HG03439 (cell line): Measurements from ENCODE around the gene LDHAL6B.

Experiments used
- ATAC-seq: cut with Tn5 transposase; IDR thresholded peaks from one replicate; pipeline ENCODE4 v1.9.1; 2021; ENCODE audit warnings: mild to moderate bottlenecking, moderate library complexity; ENCODE audit not compliant: unreplicated experiment

Gene LDHAL6B

DNA sequence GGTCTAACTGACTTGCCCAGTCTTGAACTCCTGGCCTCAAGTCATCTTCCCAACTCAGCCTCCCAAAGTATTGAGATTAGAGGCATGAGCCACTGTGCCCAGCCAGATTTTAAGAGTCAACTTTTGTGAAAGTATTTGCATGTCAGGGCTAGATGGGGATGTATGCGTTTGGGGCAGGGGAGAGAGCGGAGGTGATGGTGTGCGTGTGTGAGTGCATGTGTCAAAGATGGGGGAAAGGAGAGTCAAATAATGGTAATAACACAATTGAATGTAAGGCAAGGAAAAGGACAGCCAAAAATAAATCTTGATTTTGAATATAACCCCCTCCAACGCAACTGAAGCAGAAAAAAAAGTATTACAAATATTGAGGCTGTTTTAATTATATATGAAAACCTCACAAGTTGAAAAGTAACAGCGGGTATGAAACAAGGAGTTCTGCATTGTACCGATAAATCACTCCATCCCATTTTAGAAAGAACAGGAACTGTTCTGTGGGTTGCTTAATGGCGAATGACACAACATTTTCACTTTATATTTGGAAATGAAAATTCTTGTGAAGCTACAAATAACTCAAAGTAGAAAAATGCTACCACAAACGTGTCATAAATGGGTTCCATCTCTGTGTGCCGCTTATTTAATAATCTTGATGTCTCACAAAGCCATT is 29.9 kb upstream of the LDHAL6B start:
- no peak for ATAC-seq

DNA sequence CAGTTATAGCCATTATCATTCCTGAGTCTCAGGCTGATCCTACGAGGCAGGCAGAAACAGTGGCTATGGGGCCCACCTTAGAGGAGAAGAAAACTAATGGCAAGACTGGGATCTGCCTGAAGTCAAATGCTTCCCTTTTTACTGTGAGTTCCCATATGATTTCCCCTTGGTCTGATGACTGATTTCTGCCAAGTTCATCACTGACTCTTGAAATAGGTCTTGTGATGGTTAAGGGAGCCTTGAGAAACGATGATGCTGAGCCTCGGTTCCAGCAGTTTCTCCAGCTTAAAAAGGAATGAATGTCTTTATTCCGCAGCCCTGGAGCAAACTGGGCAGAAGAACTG is 29.4 kb upstream of the LDHAL6B start:
- no peak for ATAC-seq

DNA sequence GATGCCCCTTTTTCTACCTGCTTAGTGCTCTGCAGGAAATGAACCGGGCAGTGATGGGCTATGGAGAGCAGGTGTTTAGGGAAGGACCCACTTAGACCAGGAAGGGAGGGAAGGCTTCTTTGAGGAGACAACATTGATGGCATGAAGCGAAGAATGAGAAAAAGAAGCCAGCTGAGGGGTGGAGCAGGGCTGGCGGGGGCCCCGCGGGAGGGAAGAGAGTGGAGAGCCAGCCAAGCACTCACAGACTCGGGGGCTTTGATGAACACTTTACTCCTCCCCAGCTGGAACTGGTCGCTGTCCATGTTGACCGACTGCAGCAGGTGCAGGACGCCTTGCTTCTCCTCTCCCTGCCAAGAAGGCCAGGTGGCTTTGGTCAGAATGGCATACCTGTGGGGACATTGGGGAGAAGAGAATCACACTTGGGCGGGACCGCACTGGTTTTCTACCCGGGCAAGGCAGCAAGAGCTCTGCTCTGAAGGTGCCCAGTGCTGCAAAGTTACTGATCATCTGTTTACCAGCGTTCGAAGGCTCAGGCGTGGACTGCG is 28.4 kb upstream of the LDHAL6B start:
- ATAC-seq = no peak

DNA sequence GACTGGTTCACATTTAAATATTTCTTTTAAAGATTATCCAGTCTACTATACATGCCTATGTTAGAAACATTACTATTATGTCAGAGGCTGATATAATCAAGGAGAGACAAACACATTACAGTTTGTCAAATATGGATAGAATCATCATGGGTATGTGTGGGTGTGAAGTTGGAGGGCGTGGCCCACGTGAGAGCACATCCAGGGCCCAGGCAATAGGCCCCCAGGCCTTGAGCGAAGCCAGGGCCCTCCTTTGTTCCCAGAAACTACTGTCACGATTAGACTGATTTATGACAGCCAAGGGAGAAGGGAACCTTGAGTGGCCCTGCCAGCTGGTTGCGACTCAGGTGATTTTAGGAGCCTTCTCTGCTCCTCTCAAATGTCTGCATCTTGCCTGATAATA is 26.9 kb upstream of the LDHAL6B start:
- ATAC-seq = no peak

DNA sequence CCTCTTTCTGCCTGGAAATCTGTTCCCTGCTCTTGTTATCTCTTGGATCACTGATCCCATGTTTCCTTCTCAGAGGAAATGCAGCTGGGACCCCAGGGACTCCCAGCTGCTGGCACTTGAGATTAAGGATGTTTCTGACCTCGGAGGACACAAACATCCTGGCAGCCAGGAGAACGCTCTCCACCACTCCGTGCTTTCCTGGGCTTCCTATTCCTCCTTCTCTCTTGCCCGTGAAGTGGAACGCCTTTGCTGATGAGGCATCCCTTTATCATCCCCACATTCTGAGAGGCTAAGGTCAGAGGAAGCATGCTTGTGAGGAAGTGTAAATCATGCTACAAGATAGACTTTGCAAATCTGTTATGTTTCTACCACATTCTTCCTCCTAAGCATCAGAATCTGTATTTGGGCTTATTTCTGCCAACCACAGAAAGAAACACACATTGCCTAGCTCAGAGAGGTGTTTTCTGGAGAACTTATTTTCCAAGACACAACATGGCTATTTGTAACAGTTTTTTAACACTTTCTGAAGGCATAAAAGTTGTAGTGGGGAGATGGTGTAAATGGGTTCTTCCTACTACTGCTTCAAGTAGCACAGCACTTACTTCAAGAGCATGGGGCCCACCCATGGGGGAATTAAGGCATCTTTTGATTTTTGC is 25.6 kb upstream of the LDHAL6B start:
- ATAC-seq = no peak

DNA sequence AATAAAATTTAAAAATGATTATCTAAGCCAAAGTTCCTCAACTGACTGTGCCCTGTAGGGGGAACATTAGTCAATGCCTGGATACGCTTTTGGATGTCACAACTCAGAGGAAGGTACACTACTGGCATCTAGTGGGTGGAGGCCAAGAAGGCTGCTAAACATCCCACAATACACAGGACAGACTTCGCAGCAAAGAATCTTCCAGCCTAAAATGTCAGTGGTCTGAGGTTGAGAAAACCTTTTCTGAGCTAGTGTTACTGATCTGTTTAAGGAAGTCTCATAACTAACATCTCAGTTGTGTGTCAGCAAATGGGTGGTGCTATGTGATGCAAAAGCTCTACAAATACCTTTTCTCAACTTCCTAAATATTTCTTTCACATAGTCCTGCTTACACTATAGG is 20.9 kb upstream of the LDHAL6B start:
- ATAC-seq = no peak

DNA sequence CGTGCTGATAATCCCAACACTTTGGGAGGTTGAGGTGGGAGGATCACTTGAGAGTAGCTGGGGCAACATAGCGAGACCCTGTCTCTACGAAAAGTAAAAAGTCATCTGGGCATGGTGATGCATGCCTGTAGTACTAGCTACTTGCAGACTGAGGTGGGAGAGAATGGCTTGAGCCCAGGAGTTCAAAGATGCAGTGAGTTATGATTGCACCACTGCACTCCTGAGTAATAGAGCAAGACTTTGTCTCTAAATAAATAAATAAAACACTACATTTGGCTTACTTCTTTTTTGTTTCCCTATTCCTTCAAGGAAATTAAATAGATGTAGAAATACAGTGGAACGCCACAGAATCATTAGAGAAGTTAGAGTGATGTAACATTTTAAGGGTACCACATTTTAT is 20.1 kb upstream of the LDHAL6B start:
- no peak for ATAC-seq

DNA sequence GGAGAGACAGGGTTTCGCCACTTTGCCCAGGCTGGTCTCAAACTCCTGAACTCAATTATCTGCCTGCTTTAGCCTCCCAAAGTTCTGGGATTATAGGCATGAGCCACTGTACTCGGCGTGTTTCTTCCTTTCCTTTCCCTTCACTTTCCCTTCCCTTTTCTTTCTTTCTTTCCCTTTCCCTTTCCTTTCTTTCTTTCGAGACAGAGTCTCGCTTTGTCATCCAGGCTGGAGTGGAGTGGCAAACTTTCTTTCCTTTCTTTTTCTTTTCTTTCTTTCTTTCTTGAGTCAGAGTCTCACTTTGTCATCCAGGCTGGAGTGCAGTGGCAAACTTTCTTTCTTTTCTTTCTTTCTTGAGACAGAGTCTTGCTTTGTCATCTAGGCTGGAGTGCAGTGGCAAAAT is 17.4 kb upstream of the LDHAL6B start:
- ATAC-seq = no peak

DNA sequence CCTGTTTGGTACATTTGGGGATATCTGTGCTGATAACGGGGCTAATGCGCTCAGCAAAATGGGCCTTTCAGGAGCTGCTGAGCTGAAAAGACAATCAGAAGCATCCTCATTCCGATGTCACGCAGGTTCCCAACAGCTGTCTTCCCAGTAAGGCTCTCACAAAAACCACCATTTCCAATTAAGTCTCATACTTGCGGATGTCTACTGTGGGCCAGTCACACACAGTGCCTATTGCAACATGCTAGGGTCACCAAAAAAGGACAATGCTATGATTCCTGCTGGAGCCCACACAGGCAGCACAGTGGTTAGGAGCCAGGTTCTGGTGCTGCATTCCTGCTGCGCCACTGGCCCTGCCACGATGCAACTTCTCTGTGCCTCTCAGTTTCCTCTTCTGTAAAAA is 16.4 kb upstream of the LDHAL6B start:
- ATAC-seq = no peak

DNA sequence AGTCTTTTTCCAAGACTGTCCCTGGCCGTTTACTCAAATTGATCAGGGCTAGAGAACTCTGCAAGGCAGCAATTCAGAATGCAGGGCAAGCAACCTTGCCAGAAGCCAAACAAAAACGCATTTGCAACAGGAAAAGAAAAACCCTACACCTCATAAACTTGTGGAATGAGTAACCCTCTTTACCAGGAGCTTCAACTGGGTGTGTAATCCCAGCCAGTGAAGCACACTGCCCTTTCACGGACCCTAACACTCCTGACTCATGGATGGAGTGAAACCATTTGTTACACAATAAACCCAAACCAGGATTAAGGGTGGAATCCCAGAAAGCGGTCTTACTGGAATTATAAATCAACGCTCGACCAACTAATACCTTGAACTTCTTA is 14.8 kb upstream of the LDHAL6B start:
- ATAC-seq = no peak

DNA sequence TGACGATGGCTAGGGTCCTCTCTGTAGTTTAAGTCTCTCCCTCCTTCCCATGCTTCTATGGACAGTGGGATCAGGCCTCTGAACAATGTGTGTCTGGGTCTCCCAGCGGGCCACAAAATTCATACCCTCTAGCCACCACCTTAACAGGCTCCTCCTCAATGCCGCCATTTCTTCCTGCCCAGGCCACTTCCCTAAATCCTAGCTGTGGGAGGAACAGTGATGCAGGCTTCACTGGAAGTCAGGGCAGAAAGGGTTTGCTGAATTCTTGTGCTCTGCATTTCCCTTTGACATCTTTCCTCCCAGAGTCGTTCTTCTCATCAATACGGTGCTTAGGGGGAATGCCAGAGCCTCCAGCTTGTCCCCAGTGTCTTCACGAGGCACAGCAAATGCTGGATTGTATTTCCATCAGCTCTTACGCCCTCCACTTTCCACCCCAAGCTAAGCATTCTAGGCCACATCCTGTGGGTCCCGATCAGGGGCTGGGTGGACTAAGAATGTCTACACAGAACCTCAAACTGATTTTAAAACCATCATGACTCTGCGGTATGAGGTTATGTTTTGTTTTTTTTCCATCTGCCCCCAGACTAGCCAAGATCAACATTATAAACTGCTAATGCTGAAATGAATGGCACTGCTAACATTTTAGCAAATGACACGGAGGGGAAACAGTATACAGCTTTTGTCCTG is 11.9 kb upstream of the LDHAL6B start:
- no peak for ATAC-seq

DNA sequence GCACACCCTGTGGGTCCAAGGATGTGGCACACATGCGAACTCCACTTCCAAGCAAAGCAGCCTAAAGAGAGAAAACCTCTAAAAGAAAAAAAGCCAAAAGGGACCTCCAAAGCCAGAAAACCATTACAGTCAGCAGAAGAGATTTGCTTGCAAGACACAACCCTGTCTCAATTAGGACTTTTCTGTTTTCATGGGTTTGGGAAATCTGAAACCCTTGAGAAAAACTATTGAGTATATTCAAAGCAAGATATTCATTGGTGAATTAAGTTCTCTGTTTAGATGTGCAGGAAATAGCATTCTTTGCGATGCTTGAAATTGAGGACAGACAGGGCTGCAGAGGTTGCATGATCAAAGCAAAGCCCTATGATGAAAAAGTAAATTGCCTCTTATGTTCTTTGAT is 10.2 kb upstream of the LDHAL6B start:
- ATAC-seq = no peak

DNA sequence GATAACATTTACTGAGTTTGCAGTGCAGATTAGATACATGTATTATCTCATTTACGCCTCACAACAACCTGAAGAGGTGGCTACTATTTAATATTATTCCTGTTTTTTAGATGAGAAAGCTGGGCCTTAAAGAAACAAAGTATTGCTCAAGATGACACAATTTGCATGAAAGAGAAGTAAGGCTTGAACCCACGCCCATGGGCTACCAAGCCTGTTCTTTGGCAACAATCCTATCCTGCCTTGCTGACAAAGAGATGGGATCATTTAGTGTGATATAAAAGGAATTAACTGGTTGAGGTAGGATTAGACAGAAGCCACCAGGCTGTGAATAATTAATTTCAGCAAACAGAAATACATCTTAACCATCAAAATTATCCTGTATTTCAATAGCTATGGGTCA is 9.2 kb upstream of the LDHAL6B start:
- ATAC-seq = no peak

DNA sequence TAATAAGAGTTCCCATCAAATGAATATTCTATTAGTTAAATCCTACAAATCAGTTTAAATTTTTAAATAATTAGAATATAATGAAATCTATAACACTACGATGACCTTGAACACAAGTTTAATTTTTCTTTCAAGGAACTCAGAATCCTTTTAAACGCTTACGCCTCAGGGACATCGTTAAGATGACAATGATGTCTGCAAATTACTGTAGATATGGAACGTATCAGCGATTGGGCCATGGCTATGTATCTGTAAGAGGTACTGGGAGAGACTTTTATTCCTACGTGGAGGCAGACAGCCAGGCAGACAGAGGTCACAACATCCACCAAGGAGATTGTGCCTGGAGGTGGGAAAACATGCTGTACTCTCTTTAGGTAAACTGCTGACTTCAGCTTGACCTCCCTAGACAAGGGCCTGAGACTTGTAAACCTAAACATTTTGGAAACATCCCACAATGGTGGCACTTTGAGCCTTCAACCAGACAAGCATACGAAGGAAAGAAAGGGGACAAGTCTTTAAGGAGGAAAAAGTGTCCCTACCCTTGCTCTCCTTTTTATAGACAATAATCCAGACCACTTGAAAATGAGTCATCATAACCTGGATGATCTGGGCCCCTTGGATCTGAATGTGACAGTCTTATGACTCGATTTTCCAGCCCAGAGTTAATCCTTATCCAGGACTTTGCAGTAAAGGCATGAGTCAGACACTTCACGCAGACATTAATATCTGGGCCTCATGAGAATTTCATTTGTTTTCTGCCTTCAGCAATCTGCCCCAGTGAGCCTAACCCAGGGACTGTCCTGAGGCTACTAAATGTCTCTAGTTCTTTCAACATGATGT is 6.8 kb upstream of the LDHAL6B start:
- ATAC-seq = no peak

DNA sequence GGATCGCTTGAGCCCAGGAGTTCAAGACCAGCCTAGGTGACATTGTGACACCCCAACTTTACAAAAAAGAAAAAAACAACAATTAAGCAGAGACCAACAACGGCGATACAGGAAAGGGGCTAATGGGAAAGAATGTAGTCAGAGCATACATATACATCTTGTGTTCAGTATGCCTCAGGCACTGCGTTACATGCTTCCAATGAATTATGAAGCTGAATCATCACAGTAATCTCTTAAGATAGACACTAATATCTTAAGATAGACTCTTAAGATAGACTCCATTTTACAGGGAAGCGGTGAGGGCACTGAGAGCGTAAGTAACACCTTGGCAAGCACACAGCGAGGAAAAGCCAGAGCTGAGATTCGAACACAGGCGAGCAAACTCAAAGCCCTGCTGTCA is 6.1 kb upstream of the LDHAL6B start:
- ATAC-seq = no peak

DNA sequence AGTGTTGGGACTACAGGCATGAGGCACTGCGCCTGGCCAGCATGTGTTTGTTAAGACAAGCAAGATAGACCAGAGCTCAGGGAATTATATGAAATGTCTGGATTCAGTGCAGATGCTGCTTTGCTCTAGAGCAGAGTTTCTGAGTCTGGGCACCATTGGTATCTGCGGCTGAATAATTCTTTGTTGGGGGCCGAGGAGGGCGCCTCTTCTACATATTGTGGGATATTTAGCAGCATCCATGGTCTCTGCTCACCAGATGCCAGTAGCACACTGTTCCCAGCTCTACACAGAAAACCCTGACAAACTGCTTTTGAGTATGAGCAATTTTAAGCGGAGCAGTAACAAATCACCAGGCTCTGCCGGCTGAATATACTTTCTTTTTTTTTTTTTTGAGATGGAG is 3.6 kb upstream of the LDHAL6B start:
- ATAC-seq = no peak

DNA sequence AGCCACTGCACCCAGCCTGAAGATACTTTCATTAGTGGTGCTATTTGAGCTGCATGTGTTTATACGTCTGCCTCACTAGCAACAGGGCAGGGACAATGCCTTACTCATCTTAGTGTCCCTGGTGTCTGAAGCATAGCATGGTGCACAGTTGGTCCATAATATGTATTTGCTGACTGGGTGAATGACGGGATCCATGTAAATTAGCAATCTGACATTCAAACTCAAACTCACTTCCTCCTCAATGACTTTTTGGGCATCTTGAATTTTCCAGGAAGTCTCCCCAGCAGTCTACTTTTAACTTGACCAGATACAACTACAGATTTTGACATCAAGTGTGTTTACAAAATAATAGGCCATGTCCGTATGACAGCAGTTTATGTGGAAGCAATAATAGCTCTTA is 3.0 kb upstream of the LDHAL6B start:
- no peak for ATAC-seq

DNA sequence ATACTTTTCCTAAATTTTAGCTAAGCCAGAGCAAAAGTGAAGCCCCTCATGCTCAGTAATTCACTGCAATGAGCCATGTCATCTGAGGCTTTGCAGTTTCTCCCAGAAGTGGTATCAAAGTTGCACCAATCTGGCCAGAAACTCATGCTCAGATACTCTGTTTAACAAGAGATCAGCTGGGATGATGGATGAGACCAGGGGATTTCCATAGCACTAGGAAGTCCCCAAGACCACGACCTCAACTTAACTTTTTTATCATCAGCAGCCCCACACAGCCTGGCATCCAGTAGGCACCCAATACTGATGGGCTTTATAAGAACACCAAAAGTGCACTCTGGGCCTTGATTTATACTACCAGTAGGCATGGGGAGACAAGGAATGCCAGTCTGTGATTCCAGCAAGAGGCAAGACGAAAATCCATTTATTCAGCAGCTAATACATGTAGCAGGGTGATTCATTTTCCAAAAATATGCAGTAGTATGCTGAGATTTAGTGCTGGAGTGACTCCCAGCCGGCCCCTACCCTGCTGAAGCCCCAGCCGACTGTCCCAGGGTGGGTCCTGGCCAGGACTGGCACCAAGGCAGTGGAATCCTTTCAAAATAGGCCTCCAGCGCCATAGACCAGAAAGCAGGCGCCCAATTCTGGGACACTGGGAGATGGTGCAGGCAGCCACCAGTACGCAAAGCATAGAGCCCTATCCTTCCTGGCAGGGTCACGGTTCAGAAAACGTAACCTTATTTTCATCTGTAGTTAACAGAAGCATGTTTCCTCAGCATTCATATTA is 612 bp upstream of the LDHAL6B start:
- no peak for ATAC-seq

DNA sequence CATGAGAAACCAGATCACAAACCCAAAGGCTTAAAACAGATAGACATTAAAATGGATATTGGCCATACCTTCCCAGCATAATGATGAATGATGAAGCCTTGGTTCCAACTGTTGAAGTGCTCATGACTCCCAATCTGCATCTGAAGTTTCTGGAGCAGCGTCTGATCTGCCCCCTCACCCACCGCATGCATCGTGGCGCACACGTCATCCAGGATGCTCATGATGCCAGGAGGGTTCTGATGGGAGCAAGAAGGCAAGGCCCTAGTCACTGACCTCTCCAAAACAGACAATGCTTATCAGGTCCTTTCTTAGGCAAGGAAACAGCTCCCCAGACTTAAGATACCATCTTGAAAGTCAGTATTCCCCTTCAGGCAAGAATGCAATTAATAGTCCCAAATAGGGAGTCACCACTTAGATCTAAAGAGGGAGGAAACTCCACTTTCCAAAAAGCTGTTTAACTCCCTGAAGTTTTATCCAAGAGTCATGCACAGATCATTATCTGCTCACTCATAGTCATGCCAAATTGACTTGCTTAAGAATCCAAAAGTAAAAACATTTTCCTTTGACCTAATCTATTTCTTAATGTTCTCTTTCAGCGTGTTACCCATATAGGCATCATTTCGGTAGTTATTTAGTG is 2.1 kb downstream of the LDHAL6B start:
- ATAC-seq = no peak

DNA sequence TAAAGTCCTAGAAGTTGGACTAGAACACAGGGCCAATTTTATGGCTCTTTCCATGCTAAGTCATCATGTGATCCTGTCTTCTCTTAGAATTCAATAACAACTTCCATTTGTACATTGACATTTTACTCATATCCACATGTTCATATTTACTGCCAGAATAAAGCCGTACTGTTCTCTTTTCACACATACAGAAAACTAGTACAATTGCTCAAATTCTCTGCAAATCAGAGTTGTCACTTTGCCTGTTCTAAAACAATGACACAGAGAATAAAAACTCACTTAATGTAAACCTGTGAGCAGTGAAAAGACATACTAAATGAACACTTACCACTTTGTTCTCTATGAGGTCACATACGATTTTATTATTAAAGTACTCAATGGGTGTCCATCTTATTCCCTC is 3.5 kb downstream of the LDHAL6B start:
- ATAC-seq = no peak
